ENCODE results near the gene FAM131C. TPM values are rescaled to one million over a fixed set of nuclear protein-coding genes. Genes with fewer than 3 reads are reported as not detected.

FAM131C gene
- polyA plus RNA-seq, 1 donor from 2014 or later: 0.97 TPM

DNA sequence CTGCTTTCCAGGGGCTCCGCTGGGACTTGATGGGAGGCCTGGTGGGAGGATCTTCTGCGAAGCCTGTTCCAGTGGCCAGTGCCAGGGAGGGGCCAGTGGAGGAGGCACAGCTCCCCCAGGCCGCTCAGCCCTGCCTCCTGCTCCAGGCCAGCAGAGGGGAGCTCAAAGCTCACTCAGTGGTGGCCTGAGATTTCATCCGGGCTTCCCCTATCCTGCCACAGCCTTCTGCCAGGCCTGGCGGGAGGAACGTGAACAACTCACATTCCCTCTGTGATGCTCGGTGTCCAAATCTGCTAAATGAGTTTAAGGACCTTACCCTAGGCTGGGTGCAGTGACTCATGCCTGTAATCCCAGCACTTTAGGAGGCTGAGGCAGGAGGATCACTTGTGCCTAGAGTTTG, 26.6 kb downstream of the FAM131C start:
- TF ChIP-seq SMC3 (conservative IDR thresholded peaks at IDR 0.05; ENCODE audit: poor library complexity) (no peak), TAF1 (IDR thresholded peaks at IDR 0.05; ENCODE audit: low read depth) (no peak), EP300 (conservative IDR thresholded peaks at IDR 0.05; ENCODE audit: poor library complexity, severe bottlenecking) (no peak), RAD21 (conservative IDR thresholded peaks at IDR 0.05) (no peak), POLR2AphosphoS5 (IDR thresholded peaks at IDR 0.05) (no peak), MXI1 (conservative IDR thresholded peaks at IDR 0.05; ENCODE audit: poor library complexity, severe bottlenecking) (no peak), EZH2 (IDR thresholded peaks at IDR 0.05; ENCODE audit: borderline replicate concordance, insufficient read depth, low read length, poor library complexity, severe bottlenecking) (no peak)
- TF ChIP-seq, protein P1, sequence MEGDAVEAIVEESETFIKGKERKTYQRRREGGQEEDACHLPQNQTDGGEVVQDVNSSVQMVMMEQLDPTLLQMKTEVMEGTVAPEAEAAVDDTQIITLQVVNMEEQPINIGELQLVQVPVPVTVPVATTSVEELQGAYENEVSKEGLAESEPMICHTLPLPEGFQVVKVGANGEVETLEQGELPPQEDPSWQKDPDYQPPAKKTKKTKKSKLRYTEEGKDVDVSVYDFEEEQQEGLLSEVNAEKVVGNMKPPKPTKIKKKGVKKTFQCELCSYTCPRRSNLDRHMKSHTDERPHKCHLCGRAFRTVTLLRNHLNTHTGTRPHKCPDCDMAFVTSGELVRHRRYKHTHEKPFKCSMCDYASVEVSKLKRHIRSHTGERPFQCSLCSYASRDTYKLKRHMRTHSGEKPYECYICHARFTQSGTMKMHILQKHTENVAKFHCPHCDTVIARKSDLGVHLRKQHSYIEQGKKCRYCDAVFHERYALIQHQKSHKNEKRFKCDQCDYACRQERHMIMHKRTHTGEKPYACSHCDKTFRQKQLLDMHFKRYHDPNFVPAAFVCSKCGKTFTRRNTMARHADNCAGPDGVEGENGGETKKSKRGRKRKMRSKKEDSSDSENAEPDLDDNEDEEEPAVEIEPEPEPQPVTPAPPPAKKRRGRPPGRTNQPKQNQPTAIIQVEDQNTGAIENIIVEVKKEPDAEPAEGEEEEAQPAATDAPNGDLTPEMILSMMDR (IDR thresholded peaks at IDR 0.05; ENCODE audit: poor library complexity, severe bottlenecking): no peak
- TF ChIP-seq, protein P2, sequence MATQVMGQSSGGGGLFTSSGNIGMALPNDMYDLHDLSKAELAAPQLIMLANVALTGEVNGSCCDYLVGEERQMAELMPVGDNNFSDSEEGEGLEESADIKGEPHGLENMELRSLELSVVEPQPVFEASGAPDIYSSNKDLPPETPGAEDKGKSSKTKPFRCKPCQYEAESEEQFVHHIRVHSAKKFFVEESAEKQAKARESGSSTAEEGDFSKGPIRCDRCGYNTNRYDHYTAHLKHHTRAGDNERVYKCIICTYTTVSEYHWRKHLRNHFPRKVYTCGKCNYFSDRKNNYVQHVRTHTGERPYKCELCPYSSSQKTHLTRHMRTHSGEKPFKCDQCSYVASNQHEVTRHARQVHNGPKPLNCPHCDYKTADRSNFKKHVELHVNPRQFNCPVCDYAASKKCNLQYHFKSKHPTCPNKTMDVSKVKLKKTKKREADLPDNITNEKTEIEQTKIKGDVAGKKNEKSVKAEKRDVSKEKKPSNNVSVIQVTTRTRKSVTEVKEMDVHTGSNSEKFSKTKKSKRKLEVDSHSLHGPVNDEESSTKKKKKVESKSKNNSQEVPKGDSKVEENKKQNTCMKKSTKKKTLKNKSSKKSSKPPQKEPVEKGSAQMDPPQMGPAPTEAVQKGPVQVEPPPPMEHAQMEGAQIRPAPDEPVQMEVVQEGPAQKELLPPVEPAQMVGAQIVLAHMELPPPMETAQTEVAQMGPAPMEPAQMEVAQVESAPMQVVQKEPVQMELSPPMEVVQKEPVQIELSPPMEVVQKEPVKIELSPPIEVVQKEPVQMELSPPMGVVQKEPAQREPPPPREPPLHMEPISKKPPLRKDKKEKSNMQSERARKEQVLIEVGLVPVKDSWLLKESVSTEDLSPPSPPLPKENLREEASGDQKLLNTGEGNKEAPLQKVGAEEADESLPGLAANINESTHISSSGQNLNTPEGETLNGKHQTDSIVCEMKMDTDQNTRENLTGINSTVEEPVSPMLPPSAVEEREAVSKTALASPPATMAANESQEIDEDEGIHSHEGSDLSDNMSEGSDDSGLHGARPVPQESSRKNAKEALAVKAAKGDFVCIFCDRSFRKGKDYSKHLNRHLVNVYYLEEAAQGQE (IDR thresholded peaks at IDR 0.05; ENCODE audit: borderline replicate concordance): no peak
- Histone ChIP-seq H3K27ac (ENCODE audit: low read length) (no peak overlapping the region), H3K79me2 (replicated peaks; ENCODE audit: insufficient read depth, low read length) (no peaks in the 10 kb centered on the region), H3K4me3 (ENCODE audit: low read length) (no peak overlapping the region), H3K36me3 (ENCODE audit: insufficient read depth, low read length) (no peaks in the 10 kb centered on the region), H4K20me1 (ENCODE audit: insufficient read depth) (no peaks in the 10 kb centered on the region), H3K27me3 (ENCODE audit: insufficient read depth, low read depth, low read length) (no peaks in the 10 kb centered on the region), H2AFZ (ENCODE audit: low read depth, low read length) (no peak overlapping the region), H3F3A (ENCODE audit: insufficient read depth, low read length, poor library complexity, severe bottlenecking) (no peaks in the 10 kb centered on the region), H3K9ac (ENCODE audit: low read length) (no peak overlapping the region), H3K9me2 (ENCODE audit: insufficient read depth, low read length) (no peaks in the 10 kb centered on the region), H3K9me3 (ENCODE audit: low read length) (no peaks in the 10 kb centered on the region), H3K4me2 (ENCODE audit: low read length) (no peak overlapping the region)

DNA sequence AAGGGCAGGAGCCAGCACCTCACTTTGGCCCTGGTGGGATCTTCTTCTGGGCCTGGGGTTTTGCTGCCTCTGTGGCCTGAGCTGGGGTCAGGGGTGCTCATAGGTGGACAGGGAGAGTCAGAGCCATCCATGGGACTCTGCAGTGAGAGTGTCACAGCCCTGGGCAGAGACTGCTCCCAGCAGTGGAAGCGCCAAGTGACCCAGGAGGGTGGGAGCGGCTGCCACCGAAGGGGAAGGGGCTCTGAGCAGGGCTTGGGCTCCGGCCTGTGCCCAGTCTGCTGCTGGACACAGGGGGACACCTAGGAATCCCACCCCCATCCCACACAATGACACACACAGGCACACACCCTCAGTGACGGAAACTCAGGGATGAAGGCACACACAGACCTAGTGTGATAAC, 29.5 kb downstream of the FAM131C start:
- H3K79me2 ChIP-seq (replicated peaks; ENCODE audit: insufficient read depth, low read length): no peaks in the 10 kb centered on the region
- H3K4me3 ChIP-seq (ENCODE audit: low read length): no peak overlapping the region
- H3K27ac ChIP-seq (ENCODE audit: low read length): no peak overlapping the region
- H3K4me2 ChIP-seq (ENCODE audit: low read length): no peak overlapping the region
- no peaks in the 10 kb centered on the region for H4K20me1 ChIP-seq (ENCODE audit: insufficient read depth)
- H3K27me3 ChIP-seq (ENCODE audit: insufficient read depth, low read depth, low read length): no peaks in the 10 kb centered on the region
- no peak overlapping the region for H2AFZ ChIP-seq (ENCODE audit: low read depth, low read length)
- no peaks in the 10 kb centered on the region for H3F3A ChIP-seq (ENCODE audit: insufficient read depth, low read length, poor library complexity, severe bottlenecking)
- no peaks in the 10 kb centered on the region for H3K9me3 ChIP-seq (ENCODE audit: low read length)
- H3K9ac ChIP-seq (ENCODE audit: low read length): no peak overlapping the region
- no peaks in the 10 kb centered on the region for H3K36me3 ChIP-seq (ENCODE audit: insufficient read depth, low read length)
- H3K9me2 ChIP-seq (ENCODE audit: insufficient read depth, low read length): no peaks in the 10 kb centered on the region
- TF ChIP-seq EZH2 (IDR thresholded peaks at IDR 0.05; ENCODE audit: borderline replicate concordance, insufficient read depth, low read length, poor library complexity, severe bottlenecking) (no peak), MXI1 (conservative IDR thresholded peaks at IDR 0.05; ENCODE audit: poor library complexity, severe bottlenecking) (no peak)

DNA sequence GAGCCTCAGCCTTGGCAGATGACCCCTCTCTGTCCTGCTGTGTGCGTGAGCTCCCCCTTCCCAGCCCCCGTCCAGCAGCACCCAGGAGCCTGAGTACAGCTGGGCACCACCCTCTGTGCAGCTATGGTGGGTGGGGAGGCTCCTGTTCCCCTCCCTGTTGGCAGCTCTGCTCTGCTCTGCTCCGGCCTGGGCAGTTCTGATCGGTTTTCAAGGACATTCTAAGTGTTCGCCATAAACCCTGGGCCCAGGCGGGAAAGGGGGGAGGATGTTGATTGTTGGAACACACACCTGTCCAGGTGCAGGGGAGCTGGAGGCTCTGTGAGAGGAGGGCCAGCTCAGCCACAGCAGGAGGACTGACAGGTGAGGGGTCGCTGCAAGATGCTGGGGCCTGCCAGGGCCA, 29.9 kb downstream of the FAM131C start, which contains the start of gene CLCNKB:
Gene CLCNKB, plus strand, starts transcription at position 262 of the 400 bp plus-strand sequence. CDS start 711 bp downstream, outside the sequence.
- Histone ChIP-seq H4K20me1 (ENCODE audit: insufficient read depth) (no peaks in the 10 kb centered on the region), H2AFZ (ENCODE audit: low read depth, low read length) (no peak within 1 kb of the TSS), H3K4me3 (ENCODE audit: low read length) (no peak within 1 kb of the TSS), H3K9me3 (ENCODE audit: low read length) (no peaks in the 10 kb centered on the region), H3K27me3 (ENCODE audit: insufficient read depth, low read depth, low read length) (no peaks in the 10 kb centered on the region), H3K79me2 (replicated peaks; ENCODE audit: insufficient read depth, low read length) (no peaks in the 10 kb centered on the region), H3K4me2 (ENCODE audit: low read length) (no peak within 1 kb of the TSS), H3K9ac (ENCODE audit: low read length) (no peak within 1 kb of the TSS), H3F3A (ENCODE audit: insufficient read depth, low read length, poor library complexity, severe bottlenecking) (no peaks in the 10 kb centered on the region), H3K27ac (ENCODE audit: low read length) (no peak within 1 kb of the TSS), H3K36me3 (ENCODE audit: insufficient read depth, low read length) (no peaks in the 10 kb centered on the region), H3K9me2 (ENCODE audit: insufficient read depth, low read length) (no peaks in the 10 kb centered on the region)
- TF ChIP-seq, protein P1 (IDR thresholded peaks at IDR 0.05; ENCODE audit: poor library complexity, severe bottlenecking): no peak
- TF ChIP-seq EP300 (conservative IDR thresholded peaks at IDR 0.05; ENCODE audit: poor library complexity, severe bottlenecking): no peak
- TF ChIP-seq SMC3 (conservative IDR thresholded peaks at IDR 0.05; ENCODE audit: poor library complexity): no peak
- TF ChIP-seq MXI1 (conservative IDR thresholded peaks at IDR 0.05; ENCODE audit: poor library complexity, severe bottlenecking): no peak
- TF ChIP-seq, protein P2 (IDR thresholded peaks at IDR 0.05; ENCODE audit: borderline replicate concordance): no peak
- no peak for TF ChIP-seq TAF1 (IDR thresholded peaks at IDR 0.05; ENCODE audit: low read depth)
- no peak for TF ChIP-seq RAD21 (conservative IDR thresholded peaks at IDR 0.05)
- no peak for TF ChIP-seq POLR2AphosphoS5 (IDR thresholded peaks at IDR 0.05)
- no peak for TF ChIP-seq EZH2 (IDR thresholded peaks at IDR 0.05; ENCODE audit: borderline replicate concordance, insufficient read depth, low read length, poor library complexity, severe bottlenecking)

All from neural cell (in vitro differentiated cells).